ENCODE measurements around the gene HES2.
"Not testable (repeated sequence)": the region's sequence is repeated elsewhere in the genome, so short reads cannot be mapped to it uniquely, and the experiment has no call there.

HES2 gene

GRCh38 chr1:6416295-6416656, 3.4 kb downstream of the HES2 start:
- DNase-seq = peak in 2 of 4 experiments; percentile 25 to 26

- peak; percentile 58 to 87 (median 70) for DNase-seq
Observed at GRCh38 chr1:6414881-6415626, 4.7 kb downstream of the HES2 start.

GRCh38 chr1:6414443-6414844, 5.3 kb downstream of the HES2 start:
- DNase-seq = peak in 3 of 4 experiments; percentile 28 to 62 (median 46)

GRCh38 chr1:6412896-6413295, 6.8 kb downstream of the HES2 start:
- DNase-seq = no peak

GRCh38 chr1:6410248-6410893, 9.3 kb downstream of the HES2 start:
- DNase-seq = no peak

- no peak for DNase-seq
Observed at GRCh38 chr1:6409733-6410132, 10.0 kb downstream of the HES2 start.

- DNase-seq = no peak
Observed at GRCh38 chr1:6409053-6409452, 10.7 kb downstream of the HES2 start.

GRCh38 chr1:6408023-6408422, 11.7 kb downstream of the HES2 start:
- DNase-seq = no peak

- DNase-seq = peak; percentile 82 to 94 (median 84)
Observed at GRCh38 chr1:6401673-6402072, 18.0 kb downstream of the HES2 start.

GRCh38 chr1:6399294-6399693, 20.4 kb downstream of the HES2 start:
- DNase-seq = no peak

- DNase-seq = peak in 3 of 4 experiments; percentile 33 to 60 (median 58)
Observed at GRCh38 chr1:6397844-6398441, 21.8 kb downstream of the HES2 start.

GRCh38 chr1:6396998-6397397, 22.7 kb downstream of the HES2 start:
- DNase-seq = peak in 1 of 4 experiments; percentile 30

- DNase-seq = not testable (repeated sequence)
Observed at GRCh38 chr1:6395781-6396244, 23.9 kb downstream of the HES2 start.

GRCh38 chr1:6395130-6395529, 24.6 kb downstream of the HES2 start:
- not testable (repeated sequence) for DNase-seq

- peak; percentile 92 to 97 (median 94) for DNase-seq
Observed at GRCh38 chr1:6393400-6394187, 26.1 kb downstream of the HES2 start, which contains the start of gene ACOT7. Gene ACOT7 (minus strand): TSS chr1:6393767. CDS start chr1:6393399, 368 bp downstream.

- DNase-seq = peak in 3 of 4 experiments; percentile 25 to 66 (median 43)
Observed at GRCh38 chr1:6392809-6393399, 26.8 kb downstream of the HES2 start.

- DNase-seq = peak; percentile 24 to 47 (median 32)
Observed at GRCh38 chr1:6391951-6392808, 27.5 kb downstream of the HES2 start.

- DNase-seq = no peak
Observed at GRCh38 chr1:6389971-6390370, 29.7 kb downstream of the HES2 start.

- no peak for DNase-seq
Observed at GRCh38 chr1:6386371-6386949, 33.3 kb downstream of the HES2 start.

- peak in 3 of 4 experiments; percentile 3 to 30 (median 30) for DNase-seq
Observed at GRCh38 chr1:6385488-6386191, 34.1 kb downstream of the HES2 start.

Measured in suppressor macrophage (primary cell).